HepG2 (cell line): ENCODE data around the gene NXT1. TPM values are rescaled to one million over a fixed set of nuclear protein-coding genes. Genes with fewer than 3 reads are reported as not detected.

Experiments
- CBX2 ChIP-seq, 2 experiments: fragments of 200-600 bp in 1 of 2; sonication (generic); formaldehyde crosslinking in 1 of 2; IDR thresholded peaks; 2 replicates each; pipeline versions ENCODE4 v1.7.0 to v1.8.1; 2018 to 2022; ENCODE audit warnings: low read depth in 2 of 2, low read length in 1 of 2, mild to moderate bottlenecking in 1 of 2, missing genetic modification reagents in 1 of 2
- GLI4 ChIP-seq: sonication (generic); formaldehyde crosslinking; IDR thresholded peaks from 2 replicates; pipeline ENCODE4 v1.5.1; 2020; ENCODE audit warnings: missing genetic modification reagents, mild to moderate bottlenecking, moderate library complexity, borderline replicate concordance
- IRX3 ChIP-seq: sonication (generic); formaldehyde crosslinking; IDR thresholded peaks from 2 replicates; pipeline ENCODE4 v1.8.1; 2023; ENCODE audit warnings: mild to moderate bottlenecking, low read depth, missing genetic modification reagents, borderline replicate concordance
- ISX ChIP-seq: sonication (generic); formaldehyde crosslinking; conservative IDR thresholded peaks from 2 replicates; pipeline ENCODE4 v1.5.0; 2020; ENCODE audit warnings: missing genetic modification reagents
- RFX5 ChIP-seq: IDR thresholded peaks from 2 replicates; pipeline ENCODE4 v1.6.1; 2011; ENCODE audit warnings: low read depth, low read length, improper control_type of control experiment
- SIX1 ChIP-seq: sonication (generic); formaldehyde crosslinking; IDR thresholded peaks from 2 replicates; pipeline ENCODE4 v1.4.0; 2020; ENCODE audit warnings: missing genetic modification reagents, borderline replicate concordance
- XRCC5 ChIP-seq: fragments of 200-400 bp; formaldehyde crosslinking; optimal IDR thresholded peaks from 2 replicates; pipeline ENCODE3; 2017; ENCODE audit warnings: mild to moderate bottlenecking, low read length
- ZKSCAN8 ChIP-seq: IDR thresholded peaks from 2 replicates; pipeline ENCODE4 v1.6.1; 2016; ENCODE audit warnings: borderline replicate concordance, missing genetic modification reagents, missing compliant biosample characterization
- ZNF543 ChIP-seq: sonication (generic); formaldehyde crosslinking; IDR thresholded peaks from 2 replicates; pipeline ENCODE4 v1.4.0; 2020; ENCODE audit warnings: mild to moderate bottlenecking, missing genetic modification reagents
- ZNF670 ChIP-seq: sonication (generic); formaldehyde crosslinking; IDR thresholded peaks from 2 replicates; pipeline ENCODE4 v1.8.0; 2022; ENCODE audit warnings: mild to moderate bottlenecking, missing genetic modification reagents, borderline replicate concordance
- polyA plus RNA-seq, 8 experiments: library from polyadenylated mRNA; depleted of rRNA in 3 of 8; stranded (reverse) in 7 of 8; unstranded in 1 of 8; fragments of >200 nt; fragmentation: Illumina TruSeq in 4 of 8; extraction: Trizol in 4 of 8; gene quantifications; 2 replicates each; pipeline versions ENCODE4 v1.2.1 to v1.2.3, GENCODE V29; 2011 to 2016; ENCODE audit warnings: low read depth in 4 of 8, missing spikeins in 1 of 8, mixed read lengths in 1 of 8; ENCODE audit not compliant: insufficient read depth in 1 of 8
- total RNA-seq, 5 experiments: library from RNA; depleted of rRNA; stranded (reverse); fragments of >200 nt; fragmentation: Illumina TruSeq; extraction: Trizol; gene quantifications; 2 replicates each; pipeline ENCODE4 v1.2.3, GENCODE V29; 2016; ENCODE audit warnings: low read depth in 1 of 5
- TF ChIP-seq, protein P1 (sequence below): sonication (generic); formaldehyde crosslinking; IDR thresholded peaks from 2 replicates; pipeline ENCODE4 v1.4.0; 2020; ENCODE audit warnings: missing genetic modification reagents
- TF ChIP-seq, protein P2 (sequence below): sonication (generic); formaldehyde crosslinking; IDR thresholded peaks from 2 replicates; pipeline ENCODE4 v1.5.0; 2020; ENCODE audit warnings: missing genetic modification reagents
- TF ChIP-seq, protein P3 (sequence below): sonication (generic); formaldehyde crosslinking; IDR thresholded peaks from 2 replicates; pipeline ENCODE4 v1.5.1; 2020; ENCODE audit warnings: mild to moderate bottlenecking, missing genetic modification reagents, borderline replicate concordance
- TF ChIP-seq, protein P4 (sequence below): IDR thresholded peaks from 2 replicates; pipeline ENCODE4 v1.6.1; 2016

NXT1 gene
- total and polyA plus RNA-seq, 2 of the 13 experiments (the other 11 are each of a cell fraction or from before 2014, with no cell fraction given): 35.6 to 65.9 TPM

DNA sequence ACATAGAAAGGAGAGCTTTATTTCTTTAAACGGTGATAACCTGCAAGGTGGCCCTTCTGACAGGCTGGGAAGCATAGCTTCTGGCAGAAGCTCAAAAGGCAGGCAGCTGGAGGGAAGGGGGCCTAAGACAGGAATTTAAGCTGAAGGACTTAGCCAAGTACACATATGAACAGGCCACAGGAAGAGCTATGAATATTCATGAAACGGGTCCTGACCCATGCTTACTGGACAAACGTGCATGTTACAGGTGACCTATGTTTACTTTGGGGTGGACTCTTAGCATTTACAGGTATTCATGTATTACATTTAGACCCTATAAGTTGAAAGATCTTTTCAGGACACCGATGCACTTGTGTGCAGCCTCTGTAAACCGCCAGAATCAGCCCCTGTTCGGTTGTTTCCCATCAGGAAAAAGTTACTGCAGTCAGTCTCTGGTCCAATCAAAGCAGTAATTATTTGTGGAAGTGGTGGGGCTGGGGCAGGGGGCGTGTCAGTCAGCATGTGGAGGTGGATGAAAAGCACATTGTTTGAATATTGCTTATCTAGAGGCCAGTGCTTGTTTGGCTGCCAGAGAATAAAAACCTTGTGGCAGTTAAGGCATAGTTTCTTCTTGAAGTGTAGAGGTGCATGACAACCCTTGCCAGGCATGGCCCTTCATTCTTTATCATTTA lies 8.5 kb downstream of the NXT1 start (continued):
- TF ChIP-seq, protein P1, sequence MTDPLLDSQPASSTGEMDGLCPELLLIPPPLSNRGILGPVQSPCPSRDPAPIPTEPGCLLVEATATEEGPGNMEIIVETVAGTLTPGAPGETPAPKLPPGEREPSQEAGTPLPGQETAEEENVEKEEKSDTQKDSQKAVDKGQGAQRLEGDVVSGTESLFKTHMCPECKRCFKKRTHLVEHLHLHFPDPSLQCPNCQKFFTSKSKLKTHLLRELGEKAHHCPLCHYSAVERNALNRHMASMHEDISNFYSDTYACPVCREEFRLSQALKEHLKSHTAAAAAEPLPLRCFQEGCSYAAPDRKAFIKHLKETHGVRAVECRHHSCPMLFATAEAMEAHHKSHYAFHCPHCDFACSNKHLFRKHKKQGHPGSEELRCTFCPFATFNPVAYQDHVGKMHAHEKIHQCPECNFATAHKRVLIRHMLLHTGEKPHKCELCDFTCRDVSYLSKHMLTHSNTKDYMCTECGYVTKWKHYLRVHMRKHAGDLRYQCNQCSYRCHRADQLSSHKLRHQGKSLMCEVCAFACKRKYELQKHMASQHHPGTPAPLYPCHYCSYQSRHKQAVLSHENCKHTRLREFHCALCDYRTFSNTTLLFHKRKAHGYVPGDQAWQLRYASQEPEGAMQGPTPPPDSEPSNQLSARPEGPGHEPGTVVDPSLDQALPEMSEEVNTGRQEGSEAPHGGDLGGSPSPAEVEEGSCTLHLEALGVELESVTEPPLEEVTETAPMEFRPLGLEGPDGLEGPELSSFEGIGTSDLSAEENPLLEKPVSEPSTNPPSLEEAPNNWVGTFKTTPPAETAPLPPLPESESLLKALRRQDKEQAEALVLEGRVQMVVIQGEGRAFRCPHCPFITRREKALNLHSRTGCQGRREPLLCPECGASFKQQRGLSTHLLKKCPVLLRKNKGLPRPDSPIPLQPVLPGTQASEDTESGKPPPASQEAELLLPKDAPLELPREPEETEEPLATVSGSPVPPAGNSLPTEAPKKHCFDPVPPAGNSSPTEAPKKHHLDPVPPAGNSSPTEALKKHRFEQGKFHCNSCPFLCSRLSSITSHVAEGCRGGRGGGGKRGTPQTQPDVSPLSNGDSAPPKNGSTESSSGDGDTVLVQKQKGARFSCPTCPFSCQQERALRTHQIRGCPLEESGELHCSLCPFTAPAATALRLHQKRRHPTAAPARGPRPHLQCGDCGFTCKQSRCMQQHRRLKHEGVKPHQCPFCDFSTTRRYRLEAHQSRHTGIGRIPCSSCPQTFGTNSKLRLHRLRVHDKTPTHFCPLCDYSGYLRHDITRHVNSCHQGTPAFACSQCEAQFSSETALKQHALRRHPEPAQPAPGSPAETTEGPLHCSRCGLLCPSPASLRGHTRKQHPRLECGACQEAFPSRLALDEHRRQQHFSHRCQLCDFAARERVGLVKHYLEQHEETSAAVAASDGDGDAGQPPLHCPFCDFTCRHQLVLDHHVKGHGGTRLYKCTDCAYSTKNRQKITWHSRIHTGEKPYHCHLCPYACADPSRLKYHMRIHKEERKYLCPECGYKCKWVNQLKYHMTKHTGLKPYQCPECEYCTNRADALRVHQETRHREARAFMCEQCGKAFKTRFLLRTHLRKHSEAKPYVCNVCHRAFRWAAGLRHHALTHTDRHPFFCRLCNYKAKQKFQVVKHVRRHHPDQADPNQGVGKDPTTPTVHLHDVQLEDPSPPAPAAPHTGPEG: no peak
- no peak for TF ChIP-seq ZNF670 (CRISPR knock-in tag)
- no peak for TF ChIP-seq GLI4 (CRISPR knock-in tag)
- TF ChIP-seq RFX5: 0 out of 2 replicates have a peak, but pooled peaks have one; percentile 3
- TF ChIP-seq, protein P2, sequence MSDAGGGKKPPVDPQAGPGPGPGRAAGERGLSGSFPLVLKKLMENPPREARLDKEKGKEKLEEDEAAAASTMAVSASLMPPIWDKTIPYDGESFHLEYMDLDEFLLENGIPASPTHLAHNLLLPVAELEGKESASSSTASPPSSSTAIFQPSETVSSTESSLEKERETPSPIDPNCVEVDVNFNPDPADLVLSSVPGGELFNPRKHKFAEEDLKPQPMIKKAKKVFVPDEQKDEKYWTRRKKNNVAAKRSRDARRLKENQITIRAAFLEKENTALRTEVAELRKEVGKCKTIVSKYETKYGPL (CRISPR knock-in tag): no peak
- TF ChIP-seq, protein P3, sequence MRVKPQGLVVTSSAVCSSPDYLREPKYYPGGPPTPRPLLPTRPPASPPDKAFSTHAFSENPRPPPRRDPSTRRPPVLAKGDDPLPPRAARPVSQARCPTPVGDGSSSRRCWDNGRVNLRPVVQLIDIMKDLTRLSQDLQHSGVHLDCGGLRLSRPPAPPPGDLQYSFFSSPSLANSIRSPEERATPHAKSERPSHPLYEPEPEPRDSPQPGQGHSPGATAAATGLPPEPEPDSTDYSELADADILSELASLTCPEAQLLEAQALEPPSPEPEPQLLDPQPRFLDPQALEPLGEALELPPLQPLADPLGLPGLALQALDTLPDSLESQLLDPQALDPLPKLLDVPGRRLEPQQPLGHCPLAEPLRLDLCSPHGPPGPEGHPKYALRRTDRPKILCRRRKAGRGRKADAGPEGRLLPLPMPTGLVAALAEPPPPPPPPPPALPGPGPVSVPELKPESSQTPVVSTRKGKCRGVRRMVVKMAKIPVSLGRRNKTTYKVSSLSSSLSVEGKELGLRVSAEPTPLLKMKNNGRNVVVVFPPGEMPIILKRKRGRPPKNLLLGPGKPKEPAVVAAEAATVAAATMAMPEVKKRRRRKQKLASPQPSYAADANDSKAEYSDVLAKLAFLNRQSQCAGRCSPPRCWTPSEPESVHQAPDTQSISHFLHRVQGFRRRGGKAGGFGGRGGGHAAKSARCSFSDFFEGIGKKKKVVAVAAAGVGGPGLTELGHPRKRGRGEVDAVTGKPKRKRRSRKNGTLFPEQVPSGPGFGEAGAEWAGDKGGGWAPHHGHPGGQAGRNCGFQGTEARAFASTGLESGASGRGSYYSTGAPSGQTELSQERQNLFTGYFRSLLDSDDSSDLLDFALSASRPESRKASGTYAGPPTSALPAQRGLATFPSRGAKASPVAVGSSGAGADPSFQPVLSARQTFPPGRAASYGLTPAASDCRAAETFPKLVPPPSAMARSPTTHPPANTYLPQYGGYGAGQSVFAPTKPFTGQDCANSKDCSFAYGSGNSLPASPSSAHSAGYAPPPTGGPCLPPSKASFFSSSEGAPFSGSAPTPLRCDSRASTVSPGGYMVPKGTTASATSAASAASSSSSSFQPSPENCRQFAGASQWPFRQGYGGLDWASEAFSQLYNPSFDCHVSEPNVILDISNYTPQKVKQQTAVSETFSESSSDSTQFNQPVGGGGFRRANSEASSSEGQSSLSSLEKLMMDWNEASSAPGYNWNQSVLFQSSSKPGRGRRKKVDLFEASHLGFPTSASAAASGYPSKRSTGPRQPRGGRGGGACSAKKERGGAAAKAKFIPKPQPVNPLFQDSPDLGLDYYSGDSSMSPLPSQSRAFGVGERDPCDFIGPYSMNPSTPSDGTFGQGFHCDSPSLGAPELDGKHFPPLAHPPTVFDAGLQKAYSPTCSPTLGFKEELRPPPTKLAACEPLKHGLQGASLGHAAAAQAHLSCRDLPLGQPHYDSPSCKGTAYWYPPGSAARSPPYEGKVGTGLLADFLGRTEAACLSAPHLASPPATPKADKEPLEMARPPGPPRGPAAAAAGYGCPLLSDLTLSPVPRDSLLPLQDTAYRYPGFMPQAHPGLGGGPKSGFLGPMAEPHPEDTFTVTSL (CRISPR knock-in tag): no peak
- 0 out of 2 replicates have a peak, but pooled peaks have one; percentile 23 for TF ChIP-seq IRX3 (CRISPR knock-in tag)
- TF ChIP-seq ZKSCAN8 (CRISPR knock-in tag): no peak
- TF ChIP-seq, protein P4, sequence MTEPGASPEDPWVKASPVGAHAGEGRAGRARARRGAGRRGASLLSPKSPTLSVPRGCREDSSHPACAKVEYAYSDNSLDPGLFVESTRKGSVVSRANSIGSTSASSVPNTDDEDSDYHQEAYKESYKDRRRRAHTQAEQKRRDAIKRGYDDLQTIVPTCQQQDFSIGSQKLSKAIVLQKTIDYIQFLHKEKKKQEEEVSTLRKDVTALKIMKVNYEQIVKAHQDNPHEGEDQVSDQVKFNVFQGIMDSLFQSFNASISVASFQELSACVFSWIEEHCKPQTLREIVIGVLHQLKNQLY (CRISPR knock-in tag): no peak
- no peak for TF ChIP-seq CBX2 (IDR thresholded peaks at IDR 0.05; ENCODE audit: low read depth, low read length)
- no peak for TF ChIP-seq CBX2 (CRISPR knock-in tag; IDR thresholded peaks at IDR 0.05; ENCODE audit: low read depth)
- no peak for TF ChIP-seq ZNF543 (CRISPR knock-in tag)
- 0 out of 2 replicates have a peak, but pooled peaks have one; percentile 5 for TF ChIP-seq SIX1 (CRISPR knock-in tag)
- TF ChIP-seq XRCC5: peak; percentile 65
- TF ChIP-seq ISX (CRISPR knock-in tag): no peak
